Measurements from ENCODE around the gene EID3.

- TF ChIP-seq POLR2A (IDR thresholded peaks at IDR 0.05; ENCODE audit: low read length), result no peak
- no peak for TF ChIP-seq GATA1 (IDR thresholded peaks at IDR 0.05; ENCODE audit: low read depth, low read length)
These were observed 26.4 kb downstream of the EID3 start for GRCh38 chr12:104329707-104330532.

Data from erythroblast (primary cell).